Measurements from ENCODE around the gene LBHD2.
A peak's percentile ranks its signal among the peaks of the same experiment; 100 is the strongest.

Gene LBHD2

DNA sequence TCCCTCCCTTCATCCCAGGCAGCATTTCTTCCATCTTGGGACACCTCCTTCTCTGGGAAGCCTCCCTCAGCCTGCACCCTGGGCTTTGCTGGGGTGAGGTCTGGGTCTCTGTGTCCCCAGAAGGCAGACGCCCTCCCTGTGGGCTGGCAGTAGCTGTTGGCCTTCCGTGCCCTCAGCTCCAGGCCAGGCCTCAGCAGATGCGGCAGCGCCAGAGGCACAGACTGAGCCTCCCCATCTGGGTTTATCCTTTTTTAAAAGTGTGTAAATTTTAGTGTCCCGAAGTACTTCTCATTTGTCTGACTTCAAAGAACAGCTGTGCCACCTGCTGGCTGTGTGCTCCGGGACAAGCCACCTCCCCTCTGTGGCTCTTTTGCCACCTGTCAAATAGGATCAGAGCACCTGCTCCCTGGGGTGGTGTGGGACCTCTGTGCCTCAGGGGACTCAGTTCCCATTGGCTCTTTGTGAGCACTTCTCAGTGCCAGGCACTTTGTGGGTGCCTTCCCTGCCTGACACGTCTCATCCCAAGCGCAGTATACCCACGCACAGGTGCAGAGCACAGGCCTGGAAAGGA is 21.7 kb downstream of the LBHD2 start:
- CTCF ChIA-PET: interaction anchor here (0.7 to 8.0 kb wide), 47 partner anchors 7 to 440 kb away, joined by 3 to 121 read pairs (median 6); partner anchors contain the start of genes EXOC3L4, LBHD2 and TNFAIP2
- POLR2A ChIA-PET: no interaction called here
- TF ChIP-seq, protein P1, sequence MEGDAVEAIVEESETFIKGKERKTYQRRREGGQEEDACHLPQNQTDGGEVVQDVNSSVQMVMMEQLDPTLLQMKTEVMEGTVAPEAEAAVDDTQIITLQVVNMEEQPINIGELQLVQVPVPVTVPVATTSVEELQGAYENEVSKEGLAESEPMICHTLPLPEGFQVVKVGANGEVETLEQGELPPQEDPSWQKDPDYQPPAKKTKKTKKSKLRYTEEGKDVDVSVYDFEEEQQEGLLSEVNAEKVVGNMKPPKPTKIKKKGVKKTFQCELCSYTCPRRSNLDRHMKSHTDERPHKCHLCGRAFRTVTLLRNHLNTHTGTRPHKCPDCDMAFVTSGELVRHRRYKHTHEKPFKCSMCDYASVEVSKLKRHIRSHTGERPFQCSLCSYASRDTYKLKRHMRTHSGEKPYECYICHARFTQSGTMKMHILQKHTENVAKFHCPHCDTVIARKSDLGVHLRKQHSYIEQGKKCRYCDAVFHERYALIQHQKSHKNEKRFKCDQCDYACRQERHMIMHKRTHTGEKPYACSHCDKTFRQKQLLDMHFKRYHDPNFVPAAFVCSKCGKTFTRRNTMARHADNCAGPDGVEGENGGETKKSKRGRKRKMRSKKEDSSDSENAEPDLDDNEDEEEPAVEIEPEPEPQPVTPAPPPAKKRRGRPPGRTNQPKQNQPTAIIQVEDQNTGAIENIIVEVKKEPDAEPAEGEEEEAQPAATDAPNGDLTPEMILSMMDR (IDR thresholded peaks at IDR 0.05; ENCODE audit: control extremely low read depth, extremely low read depth, low read depth, missing control alignments): peak; percentile 17
- DNase-seq (ENCODE audit: extremely low spot score): no peak

DNA sequence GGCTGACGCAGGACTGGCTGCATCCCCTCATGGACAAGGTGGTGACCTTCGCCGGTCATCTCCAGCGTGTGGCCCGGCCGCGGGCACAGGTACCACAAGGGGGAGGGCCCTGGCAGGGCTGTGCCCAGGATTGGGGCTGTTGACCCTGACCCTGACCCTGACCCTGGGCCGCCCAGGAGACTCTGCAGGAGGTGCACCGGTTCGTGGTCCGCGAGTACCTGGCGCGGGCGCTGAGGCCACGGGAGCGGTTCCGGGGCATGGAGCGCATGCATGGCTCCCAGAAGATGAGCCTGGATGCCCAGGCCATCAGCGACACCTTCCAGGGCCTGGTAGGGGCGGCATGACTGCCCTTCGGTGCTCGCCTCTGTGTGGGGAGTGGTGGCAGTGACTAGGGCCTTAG is 23.4 kb downstream of the LBHD2 start:
- ChIA-PET CTCF (interaction anchor here (1.2 to 8.0 kb wide), 8 partner anchors 10 to 283 kb away, joined by 4 to 121 read pairs (median 54); partner anchors contain the start of genes EXOC3L4 and TNFAIP2), POLR2A (interaction anchor here (0.6 kb wide), 1 partner anchor 261 kb away, joined by 3 read pairs; no protein-coding TSS in a partner anchor)
- DNase-seq (ENCODE audit: extremely low spot score): no peak
- TF ChIP-seq, protein P1 (IDR thresholded peaks at IDR 0.05; ENCODE audit: control extremely low read depth, extremely low read depth, low read depth, missing control alignments): no peak

GRCh38 chr14:103107941-103108748 is 24.1 kb downstream of the LBHD2 start:
- TF ChIP-seq, protein P1 (IDR thresholded peaks at IDR 0.05; ENCODE audit: control extremely low read depth, extremely low read depth, low read depth, missing control alignments): no peak
- DNase-seq (ENCODE audit: extremely low spot score): no peak
- ChIA-PET CTCF (interaction anchor here (0.9 to 1.0 kb wide), 3 partner anchors 33 to 412 kb away, joined by 3 to 5 read pairs (median 4); no protein-coding TSS in a partner anchor), POLR2A (no interaction called here)

- TF ChIP-seq, protein P1 (IDR thresholded peaks at IDR 0.05; ENCODE audit: control extremely low read depth, extremely low read depth, low read depth, missing control alignments): no peak
- ChIA-PET CTCF (interaction anchor here (0.9 to 1.0 kb wide), 3 partner anchors 32 to 413 kb away, joined by 3 to 5 read pairs (median 4); no protein-coding TSS in a partner anchor), POLR2A (no interaction called here)
- peak; percentile 84 for DNase-seq (ENCODE audit: extremely low spot score)
These were observed 24.8 kb downstream of the LBHD2 start for GRCh38 chr14:103108749-103109207.

DNA sequence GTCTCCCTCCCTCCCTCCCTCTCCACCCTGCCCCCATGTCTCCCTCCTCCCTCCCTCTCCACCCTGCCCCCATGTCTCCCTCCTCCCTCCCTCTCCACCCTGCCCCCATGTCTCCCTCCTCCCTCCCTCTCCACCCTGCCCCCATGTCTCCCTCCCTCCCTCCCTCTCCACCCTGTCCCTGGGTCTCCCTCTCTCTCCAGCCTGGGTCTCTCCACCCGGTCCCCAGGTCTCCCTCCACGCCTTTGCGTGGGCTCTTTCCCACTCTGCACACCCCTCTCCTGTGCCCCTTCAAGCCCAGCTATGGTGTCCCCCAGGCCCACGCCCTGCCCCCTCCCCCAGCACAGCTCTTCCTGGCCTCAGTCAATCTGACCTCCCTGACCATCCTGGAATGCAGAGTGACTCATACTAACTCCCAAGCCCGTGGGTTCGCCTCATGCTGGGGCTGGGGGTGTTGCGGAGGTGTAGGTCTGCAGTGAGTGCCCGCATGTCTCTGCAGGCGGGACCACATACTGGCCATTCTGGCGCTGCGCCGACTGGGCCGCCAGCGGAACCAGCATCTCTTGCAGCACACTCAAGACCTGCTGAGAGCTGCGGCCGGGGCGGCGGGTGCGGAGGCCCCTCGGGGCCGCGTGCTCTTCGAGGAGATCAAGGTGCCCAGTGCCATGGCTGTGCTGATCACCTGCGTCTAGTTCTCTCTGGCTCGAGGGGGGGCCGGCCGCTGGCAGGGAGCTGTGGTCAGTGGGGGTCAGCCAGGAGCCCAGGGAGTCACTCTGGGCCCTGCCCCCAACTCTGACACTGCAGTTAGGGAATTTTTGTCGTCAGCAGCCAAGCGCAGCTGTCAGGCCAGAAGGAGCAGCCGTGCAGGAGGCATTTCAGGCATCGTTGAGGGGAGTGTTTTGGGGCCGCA is 25.8 kb downstream of the LBHD2 start:
- ChIA-PET POLR2A (no interaction called here), CTCF (interaction anchor here (1.2 to 1.9 kb wide), 2 partner anchors 31 to 414 kb away, joined by 3 to 8 read pairs; no protein-coding TSS in a partner anchor)
- no peak for DNase-seq (ENCODE audit: extremely low spot score)
- TF ChIP-seq, protein P1 (IDR thresholded peaks at IDR 0.05; ENCODE audit: control extremely low read depth, extremely low read depth, low read depth, missing control alignments): no peak

Data from GM10248 (cell line).